Transverse colon (tissue), 4 donors: ENCODE measurements around the gene SMAD4. TPM values are rescaled to one million over a fixed set of nuclear protein-coding genes. Genes with fewer than 3 reads are reported as not detected.

Source experiments
- DNase-seq: peaks from one replicate; pipeline ENCODE4 v3.0.0-alpha.2; 2019
- H3K27ac ChIP-seq, 4 donors: fragments of 200-600 bp; sonication (generic); 2 replicates each; pipeline ENCODE4 v1.5.1; 2016 to 2018; ENCODE audit warnings: inconsistent platforms in 4 of 4
- H3K27me3 ChIP-seq: fragments of 200-600 bp; sonication (generic); 2 replicates; pipeline ENCODE4 v1.5.1; 2017; ENCODE audit warnings: inconsistent platforms
- H3K36me3 ChIP-seq, 4 donors: fragments of 200-600 bp; sonication (generic); 2 replicates each; pipeline ENCODE4 v1.5.1; 2017 to 2019; ENCODE audit warnings: inconsistent platforms in 4 of 4
- H3K4me1 ChIP-seq, 4 donors: fragments of 200-600 bp; sonication (generic); 2 replicates each; pipeline ENCODE4 v1.5.1; 2017 to 2020; ENCODE audit warnings: inconsistent platforms in 4 of 4
- H3K4me3 ChIP-seq, 4 donors: fragments of 200-600 bp; sonication (generic); 1 replicate in 1 of 4; 2 replicates in 3 of 4; pipeline versions ENCODE4 v1.5.1 to v1.6.1; 2017 to 2019; ENCODE audit warnings: inconsistent platforms in 4 of 4
- H3K9me3 ChIP-seq, 2 donors: fragments of 200-600 bp; sonication (generic); 2 replicates each; pipeline ENCODE4 v1.5.1; 2017 to 2019; ENCODE audit warnings: inconsistent platforms in 2 of 2
- CTCF ChIP-seq, 5 experiments: fragments of 200-600 bp in 3 of 5; fragments of 450-650 bp in 2 of 5; sonication (generic) in 3 of 5; IDR thresholded peaks; 1 replicate in 2 of 5; 2 replicates in 3 of 5; pipeline ENCODE4 v1.5.1; 2016 to 2017; ENCODE audit warnings: antibody characterized with exemption in 5 of 5, inconsistent platforms in 3 of 5, mild to moderate bottlenecking in 2 of 5, moderate library complexity in 1 of 5
- EP300 ChIP-seq: sonication (generic); formaldehyde crosslinking; IDR thresholded peaks from one replicate; pipeline ENCODE4 v1.6.1; 2017; ENCODE audit warnings: antibody characterized with exemption, low read depth
- POLR2A ChIP-seq: fragments of 450-650 bp; IDR thresholded peaks from one replicate; pipeline ENCODE4 v1.6.1; 2016; ENCODE audit warnings: antibody characterized with exemption, mild to moderate bottlenecking, moderate library complexity
- POLR2AphosphoS5 ChIP-seq, 3 donors: sonication (generic); formaldehyde crosslinking; IDR thresholded peaks; one replicate each; pipeline ENCODE4 v1.6.1; 2016; ENCODE audit warnings: antibody characterized with exemption in 3 of 3
- WGBS, 2 donors: methylation state at CpG; one replicate each; pipeline ENCODE4 v1.1.5; 2018; ENCODE audit warnings: low coverage in 1 of 2; 5-methylcytosine and 5-hydroxymethylcytosine counted together
- in situ Hi-C, 4 donors: fragments of 200-750 bp; cut with MboI; loops; one replicate each; pipeline versions ENCODE4 v1.15.0 to v1.15.1; 2017; ENCODE audit warnings: low sequenced_read_pairs in 3 of 4, low pct_ligation_motif_present in 1 of 4, low pct_unique_long_range_greater_than_20kb in 1 of 4
- intact Hi-C: fragments of 100-400 bp; cut with DNase I; formaldehyde crosslinking; loops from one replicate; pipeline ENCODE4 v1.15.1; 2023; ENCODE audit warnings: low total_unique reads
- total RNA-seq, 4 donors: library from RNA; depleted of rRNA; stranded (reverse); fragments of >200 nt; gene quantifications; one replicate each; pipeline ENCODE4 v1.1.0, GENCODE V29; 2016

SMAD4 gene
- total RNA-seq, 4 donors from 2014 or later = 77.1 to 172 (median 85.6) TPM

GRCh38 chr18:51006061-51006818, 23.8 kb upstream of the SMAD4 start:
- Histone ChIP-seq H3K36me3 (no peaks in the 10 kb centered on the region), H3K27me3 (no peaks in the 10 kb centered on the region), H3K9me3 (no peaks in the 10 kb centered on the region), H3K4me3 (no peak overlapping the region), H3K27ac (no peak overlapping the region), H3K4me1 (peaks cover 0 to 10% (median under 1%) of the 10 kb centered on the region in 4 donors)
- in situ Hi-C loops = no loop called here
- 84 to 100% methylated on average over 2 to 5 of the region's 5 CpGs for WGBS, 2 donors
- no peak for DNase-seq
- TF ChIP-seq CTCF (IDR thresholded peaks at IDR 0.05) (no peak), EP300 (no peak), POLR2A (no peak), POLR2AphosphoS5 (IDR thresholded peaks at IDR 0.05) (no peak)
- intact Hi-C loops = no loop called here

GRCh38 chr18:51006948-51007789, 22.8 kb upstream of the SMAD4 start:
- in situ Hi-C loops (no loop called here), intact Hi-C loops (no loop called here)
- H3K27me3 ChIP-seq = no peaks in the 10 kb centered on the region
- H3K9me3 ChIP-seq = no peaks in the 10 kb centered on the region
- H3K27ac ChIP-seq = no peak overlapping the region
- WGBS, 2 donors = 62 to 71% methylated on average over 7 of the region's 13 CpGs
- DNase-seq = no peak
- no peaks in the 10 kb centered on the region for H3K36me3 ChIP-seq
- peaks cover 0 to 17% (median 2%) of the 10 kb centered on the region in 4 donors for H3K4me1 ChIP-seq
- H3K4me3 ChIP-seq = no peak overlapping the region
- TF ChIP-seq CTCF (IDR thresholded peaks at IDR 0.05) = no peak
- no peak for TF ChIP-seq POLR2AphosphoS5 (IDR thresholded peaks at IDR 0.05)
- TF ChIP-seq EP300 = no peak
- no peak for TF ChIP-seq POLR2A

GRCh38 chr18:51007790-51008139, 22.2 kb upstream of the SMAD4 start:
- H3K4me1 ChIP-seq = peaks cover 0 to 17% (median 2%) of the 10 kb centered on the region in 4 donors
- no peaks in the 10 kb centered on the region for H3K27me3 ChIP-seq
- no peak overlapping the region for H3K4me3 ChIP-seq
- H3K36me3 ChIP-seq = no peaks in the 10 kb centered on the region
- H3K9me3 ChIP-seq = no peaks in the 10 kb centered on the region
- WGBS, 2 donors = 82 to 83% methylated on average over 1 of the region's 1 CpG
- DNase-seq = no peak
- in situ Hi-C loops = no loop called here
- no peak for TF ChIP-seq EP300
- no peak for TF ChIP-seq POLR2A
- no peak for TF ChIP-seq CTCF (IDR thresholded peaks at IDR 0.05)
- no peak for TF ChIP-seq POLR2AphosphoS5 (IDR thresholded peaks at IDR 0.05)
- intact Hi-C loops = no loop called here
- no peak overlapping the region for H3K27ac ChIP-seq

GRCh38 chr18:51009072-51009471, 20.9 kb upstream of the SMAD4 start:
- in situ Hi-C loops (no loop called here), intact Hi-C loops (no loop called here)
- H3K27ac ChIP-seq = no peak overlapping the region

More at GRCh38 chr18:51009072-51009471, 20.9 kb upstream of the SMAD4 start:
- no peaks in the 10 kb centered on the region for H3K27me3 ChIP-seq
- no peak for TF ChIP-seq EP300
- TF ChIP-seq CTCF (IDR thresholded peaks at IDR 0.05) = no peak
- no peak for TF ChIP-seq POLR2AphosphoS5 (IDR thresholded peaks at IDR 0.05)
- no peak for TF ChIP-seq POLR2A
- DNase-seq = no peak
- no peaks in the 10 kb centered on the region for H3K9me3 ChIP-seq
- H3K4me3 ChIP-seq = no peak overlapping the region
- no peaks in the 10 kb centered on the region for H3K36me3 ChIP-seq
- H3K4me1 ChIP-seq = peaks cover 0 to 17% (median 2%) of the 10 kb centered on the region in 4 donors
